Stimulated activated CD4-positive, alpha-beta T cell treated with anti-CD3 and anti-CD28 coated beads, Interleukin-4, amount 100 ng/mL, for 4 hours (primary cell): Measurements from ENCODE around the gene SLC17A6.

ENCODE experiments used
- DNase-seq, 2 experiments: peaks; one replicate each; pipeline ENCODE4 v3.0.0-alpha.2; 2020

Gene SLC17A6

GRCh38 chr11:22337596-22338485 is at the start of gene SLC17A6:
Gene SLC17A6 (plus strand): TSS chr11:22338381. CDS start chr11:22338534, 153 bp downstream.
- no peak for DNase-seq

DNA sequence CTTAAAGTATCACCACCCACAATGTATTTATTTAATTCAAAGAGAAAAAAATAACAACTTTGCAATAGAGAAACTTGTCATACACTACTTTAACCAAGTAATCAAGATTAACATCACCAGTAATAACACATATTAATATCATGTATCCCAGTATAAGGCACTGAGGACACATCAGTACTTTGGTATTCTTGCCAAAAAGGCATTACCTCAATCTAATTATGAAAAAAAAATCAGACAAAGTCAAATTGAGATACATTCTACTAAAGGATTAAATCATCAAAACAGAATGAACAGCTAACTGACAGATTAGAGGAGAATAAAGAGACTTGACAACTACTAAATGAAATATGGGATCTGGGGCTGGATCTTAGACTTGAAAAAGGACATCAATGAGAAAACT is 35.8 kb upstream of the SLC17A6 start:
- no peak for DNase-seq

DNA sequence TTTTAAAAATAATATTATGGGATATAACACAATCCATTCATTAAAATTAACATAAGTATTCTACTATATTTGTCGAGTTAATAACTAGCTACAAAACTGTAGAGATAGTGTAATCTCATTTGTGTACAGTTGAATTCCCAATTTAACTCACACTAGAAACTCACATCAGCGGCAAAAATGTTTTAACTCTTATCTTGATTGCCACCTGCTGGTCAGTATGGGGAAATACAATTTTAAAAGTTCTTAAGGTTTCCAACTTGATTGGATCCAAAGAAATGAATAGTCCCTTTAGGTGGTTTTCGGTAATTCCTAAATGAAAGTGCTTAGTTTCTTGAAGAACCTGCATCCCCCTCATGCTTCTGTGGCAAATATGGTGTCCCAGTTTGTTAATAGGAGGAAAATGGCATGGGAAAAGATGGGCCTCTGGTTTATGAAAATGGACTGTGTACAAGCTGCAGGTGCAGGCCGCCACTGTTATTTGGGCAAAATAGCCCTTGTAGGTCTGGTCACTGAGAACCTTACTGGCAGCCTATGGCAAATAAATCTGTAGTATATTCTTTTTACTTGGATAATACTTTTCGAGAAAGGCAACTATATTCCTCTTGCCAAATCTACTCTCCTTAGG is 33.7 kb upstream of the SLC17A6 start:
- DNase-seq, result no peak

- DNase-seq, result no peak
These were observed 20.5 kb upstream of the SLC17A6 start for GRCh38 chr11:22317656-22318055.

DNA sequence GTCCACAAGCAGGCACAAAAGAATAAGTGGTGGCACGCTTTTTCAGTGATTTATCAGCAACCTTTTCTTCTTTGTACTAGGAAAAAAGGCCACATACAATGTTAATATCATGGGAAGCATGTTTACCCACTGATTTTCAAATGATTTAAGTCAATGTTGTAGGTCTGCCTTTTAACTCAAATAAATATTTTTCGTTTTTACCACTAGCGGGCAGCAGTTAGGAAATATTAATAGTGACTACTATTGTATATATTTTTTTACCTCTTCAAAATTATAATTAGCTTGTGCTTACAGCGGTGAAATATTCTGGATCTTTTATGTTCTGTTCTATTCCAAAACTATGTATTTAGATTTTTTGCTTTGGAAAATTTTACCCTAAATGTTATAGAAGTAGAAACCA is 6.4 kb upstream of the SLC17A6 start:
- DNase-seq, result no peak

DNA sequence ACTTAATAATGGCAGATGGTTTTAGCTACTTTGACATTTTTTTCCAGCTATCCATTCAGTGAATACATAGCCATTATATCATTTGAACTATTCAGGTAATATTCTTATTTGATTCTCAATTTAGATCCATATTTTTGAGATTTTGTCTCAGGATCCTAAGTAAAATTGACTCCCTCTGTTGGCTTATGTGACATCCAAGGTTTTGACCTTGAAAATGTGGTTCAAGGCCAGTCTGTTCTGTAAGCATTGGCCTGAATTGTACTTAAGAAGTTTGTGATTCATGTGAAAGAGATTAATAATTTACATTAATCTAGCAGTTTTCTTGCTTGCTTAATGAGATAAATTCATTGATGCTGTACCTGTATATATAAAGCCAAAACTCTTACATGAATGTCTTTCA is 1.6 kb upstream of the SLC17A6 start:
- no peak for DNase-seq

DNA sequence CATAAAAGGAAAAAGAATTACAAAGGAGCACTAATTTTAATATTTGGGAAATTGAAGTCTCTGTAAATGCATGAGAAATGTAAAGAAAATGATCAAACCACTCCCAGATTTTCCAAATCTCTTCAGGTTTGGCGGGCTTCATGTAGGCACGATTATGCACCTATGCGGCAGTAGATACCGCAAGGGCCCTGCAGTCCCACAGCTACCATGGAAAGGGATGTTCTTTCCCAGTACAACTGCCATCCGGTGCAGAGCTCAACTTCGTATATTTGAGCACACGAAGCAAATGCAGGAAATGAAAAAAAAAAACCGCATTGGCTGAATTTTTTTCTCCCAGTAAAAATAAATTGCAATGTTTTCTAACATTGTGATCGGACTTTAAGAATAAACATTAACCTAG is 1.4 kb downstream of the SLC17A6 start:
- DNase-seq, result no peak

DNA sequence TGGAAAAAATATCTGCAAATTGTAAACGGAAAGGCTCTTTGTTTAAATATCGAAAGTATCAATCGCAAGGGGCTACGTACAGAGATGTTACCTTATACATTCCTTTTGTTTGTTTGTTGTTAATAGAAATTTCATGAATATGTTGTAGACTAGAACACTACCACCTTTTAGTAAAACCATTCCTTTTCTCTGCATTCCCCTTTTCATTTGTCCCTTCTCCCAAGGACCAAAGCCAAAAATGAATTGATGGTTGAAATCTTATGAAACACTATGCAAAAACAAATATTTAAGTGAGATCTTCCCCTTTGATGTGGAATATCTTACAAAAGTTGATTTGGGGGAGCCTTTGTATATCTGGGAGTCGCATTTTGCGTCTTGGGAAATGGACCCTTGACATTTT is 2.1 kb downstream of the SLC17A6 start:
- DNase-seq, result no peak

DNA sequence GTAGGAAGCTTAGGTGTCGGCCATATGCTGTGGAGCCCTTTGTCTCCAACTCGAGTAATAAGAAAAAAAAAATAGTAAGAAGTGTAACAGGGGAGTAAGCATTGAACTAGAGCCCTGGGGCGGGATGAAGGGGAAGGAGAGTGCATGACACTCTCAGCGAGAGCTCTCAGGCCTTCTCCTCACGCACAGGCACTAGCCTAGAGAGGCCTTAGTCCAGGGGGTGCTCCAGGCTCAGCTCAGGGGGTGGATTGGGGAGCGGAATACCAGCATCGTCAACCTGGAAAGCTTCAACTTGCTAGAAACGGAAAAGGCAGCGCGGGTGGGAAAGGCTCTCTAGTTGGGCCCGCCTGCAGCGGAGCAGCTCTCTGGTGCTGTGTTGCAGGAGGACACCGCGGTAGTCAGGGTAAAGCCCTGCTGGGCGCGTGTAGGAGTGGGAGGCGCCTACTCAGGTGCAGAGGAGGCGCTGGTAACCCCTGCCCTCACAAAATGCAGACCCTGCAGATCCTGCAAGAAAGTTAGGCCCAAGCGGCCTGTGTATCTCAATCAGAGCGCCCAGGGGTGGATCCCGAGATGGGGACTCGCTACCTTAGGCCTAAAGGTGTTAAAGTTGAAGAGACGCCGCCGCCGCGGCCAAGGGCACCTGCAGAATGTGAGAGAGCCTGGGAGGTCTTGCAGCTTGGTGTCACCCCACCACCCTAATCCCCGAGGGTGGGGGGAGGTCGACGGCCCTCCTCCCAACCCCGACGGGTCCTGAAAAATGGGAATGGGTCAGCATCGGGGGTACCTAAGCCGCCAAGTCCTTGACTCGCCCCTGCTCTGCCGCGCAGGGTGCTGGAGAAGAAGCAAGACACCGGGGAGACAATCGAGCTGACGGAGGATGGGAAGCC is 2.8 kb downstream of the SLC17A6 start:
- DNase-seq, result no peak

DNA sequence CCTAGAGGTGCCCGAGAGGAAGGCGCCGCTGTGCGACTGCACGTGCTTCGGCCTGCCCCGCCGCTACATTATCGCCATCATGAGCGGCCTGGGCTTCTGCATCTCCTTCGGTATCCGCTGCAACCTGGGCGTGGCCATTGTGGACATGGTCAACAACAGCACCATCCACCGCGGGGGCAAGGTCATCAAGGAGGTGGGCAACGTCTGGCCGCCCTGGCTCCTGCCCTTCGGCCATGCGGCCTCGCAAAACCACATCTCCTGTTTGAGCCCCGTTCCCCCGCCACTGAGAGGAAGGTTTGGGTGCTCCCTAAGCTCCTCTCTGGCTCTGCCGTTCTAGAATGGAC is 3.4 kb downstream of the SLC17A6 start:
- no peak for DNase-seq

- no peak for DNase-seq
These were observed 4.2 kb downstream of the SLC17A6 start for GRCh38 chr11:22342211-22343031.

DNA sequence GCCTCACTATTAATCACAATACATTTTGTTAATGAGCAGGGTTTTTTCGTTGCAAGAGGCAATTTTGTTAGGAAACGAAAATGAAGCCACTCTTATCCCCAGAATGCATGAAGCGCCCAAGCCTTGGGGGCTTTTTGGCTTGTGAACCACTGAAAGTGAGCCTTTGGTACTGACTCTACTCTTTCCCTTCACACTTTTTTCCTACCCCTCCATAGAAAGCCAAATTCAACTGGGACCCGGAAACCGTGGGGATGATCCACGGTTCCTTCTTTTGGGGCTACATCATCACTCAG is 4.8 kb downstream of the SLC17A6 start:
- no peak for DNase-seq

DNA sequence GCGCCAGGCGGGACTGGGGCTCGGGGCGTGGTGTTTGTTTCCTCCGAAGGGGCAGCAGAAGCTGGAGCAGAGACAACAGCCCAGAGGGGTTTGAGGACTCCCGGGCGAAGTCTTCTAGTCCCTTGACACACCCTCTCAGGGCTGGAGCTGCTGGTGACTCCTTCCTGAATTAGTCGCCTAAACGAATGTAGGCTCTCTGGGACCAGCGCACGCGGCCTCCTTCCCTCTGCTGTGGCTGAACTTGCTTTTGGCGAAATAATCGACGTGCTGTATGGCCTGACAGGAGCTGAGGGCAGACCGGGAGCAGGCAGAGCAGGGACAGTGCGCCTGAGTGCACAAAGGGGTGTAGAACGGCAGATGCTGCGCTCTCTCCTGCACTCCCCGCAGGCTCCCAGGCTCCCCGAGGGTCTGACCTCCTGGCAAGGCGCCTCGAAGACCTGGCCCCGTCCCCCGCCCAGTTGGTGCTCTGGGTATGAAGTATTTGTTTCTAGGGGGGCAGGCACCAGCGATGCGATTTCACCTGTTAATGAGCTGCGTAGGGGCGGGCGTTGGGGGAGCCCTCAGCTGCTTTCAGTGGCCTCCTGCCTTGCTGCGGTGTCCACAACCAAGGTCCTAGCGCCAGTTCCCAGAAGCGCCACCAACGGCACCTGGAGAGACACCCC is 5.3 kb downstream of the SLC17A6 start:
- DNase-seq, result no peak

DNA sequence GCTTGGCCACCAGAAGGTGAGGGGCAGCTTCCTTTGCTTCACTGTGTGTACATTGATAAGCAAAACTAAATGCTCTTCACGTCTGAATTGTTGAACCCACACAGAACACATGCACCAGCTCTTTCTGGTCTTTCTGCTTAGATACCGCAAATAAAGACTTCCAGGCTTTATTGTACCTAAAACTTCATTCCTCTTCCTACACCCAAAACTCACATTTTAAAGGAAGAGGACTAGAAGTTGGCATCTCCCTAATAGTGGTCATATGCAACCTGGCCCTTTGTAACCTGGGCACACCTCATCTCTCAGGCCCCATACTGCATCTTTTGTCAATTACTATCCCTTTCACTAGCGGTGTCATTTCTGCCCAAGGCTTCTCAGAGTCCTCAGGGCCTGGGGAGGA is 5.9 kb downstream of the SLC17A6 start:
- DNase-seq, result no peak

DNA sequence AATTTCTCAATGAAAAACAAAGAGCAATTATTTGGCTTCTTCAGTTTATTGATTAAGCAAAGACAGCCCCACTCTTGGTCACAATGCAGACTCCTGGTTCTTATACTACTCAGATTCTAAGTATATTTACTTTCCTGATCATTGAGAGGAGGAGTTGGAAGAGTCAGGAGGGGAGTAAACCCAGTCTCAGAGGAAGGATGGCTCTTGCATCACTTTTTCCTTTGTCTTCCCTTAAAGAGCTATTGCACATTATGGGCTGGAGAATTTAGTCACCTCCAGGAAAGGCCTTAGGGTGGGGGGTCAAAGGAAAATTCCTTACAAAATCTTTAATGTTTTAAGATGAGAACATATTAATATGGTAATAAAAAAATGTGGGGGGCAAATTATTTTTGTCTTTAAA is 8.1 kb downstream of the SLC17A6 start:
- DNase-seq, result no peak

DNA sequence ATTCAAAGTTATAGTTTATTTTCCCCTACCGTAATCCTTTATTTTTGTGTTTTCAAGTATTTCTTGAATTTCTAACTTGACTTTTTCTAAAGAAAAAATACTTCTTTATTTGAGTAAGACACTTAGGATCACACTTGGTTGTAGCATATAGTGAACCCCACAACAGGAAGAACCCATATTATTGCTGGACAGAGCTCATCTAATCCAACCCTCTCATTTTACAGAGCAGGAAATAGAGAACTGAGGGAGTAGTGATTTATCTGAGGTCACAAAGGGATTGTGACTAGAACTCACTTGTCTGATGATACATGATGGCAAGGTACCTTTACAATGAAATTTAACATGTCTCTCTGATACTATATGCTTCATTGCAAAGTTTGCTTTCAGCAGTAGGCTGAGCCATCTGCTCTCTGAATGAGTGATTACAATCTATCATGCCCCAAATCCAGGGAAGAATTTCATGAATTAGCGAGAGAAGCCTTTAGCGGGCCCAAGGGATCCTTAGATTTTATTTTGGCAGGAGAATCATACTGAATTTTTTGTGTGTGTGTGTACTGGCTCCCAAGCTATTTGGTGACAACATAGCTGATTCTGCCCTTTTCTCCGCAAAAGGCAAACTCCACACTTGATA is 9.8 kb downstream of the SLC17A6 start:
- no peak for DNase-seq

GRCh38 chr11:22349491-22349890 is 11.3 kb downstream of the SLC17A6 start:
- DNase-seq, result no peak

GRCh38 chr11:22359295-22359694 is 21.1 kb downstream of the SLC17A6 start:
- no peak for DNase-seq

- no peak for DNase-seq
These were observed 33.0 kb downstream of the SLC17A6 start for GRCh38 chr11:22371160-22371559.

- no peak for DNase-seq
These were observed 48.9 kb downstream of the SLC17A6 start for GRCh38 chr11:22387126-22387525.

DNA sequence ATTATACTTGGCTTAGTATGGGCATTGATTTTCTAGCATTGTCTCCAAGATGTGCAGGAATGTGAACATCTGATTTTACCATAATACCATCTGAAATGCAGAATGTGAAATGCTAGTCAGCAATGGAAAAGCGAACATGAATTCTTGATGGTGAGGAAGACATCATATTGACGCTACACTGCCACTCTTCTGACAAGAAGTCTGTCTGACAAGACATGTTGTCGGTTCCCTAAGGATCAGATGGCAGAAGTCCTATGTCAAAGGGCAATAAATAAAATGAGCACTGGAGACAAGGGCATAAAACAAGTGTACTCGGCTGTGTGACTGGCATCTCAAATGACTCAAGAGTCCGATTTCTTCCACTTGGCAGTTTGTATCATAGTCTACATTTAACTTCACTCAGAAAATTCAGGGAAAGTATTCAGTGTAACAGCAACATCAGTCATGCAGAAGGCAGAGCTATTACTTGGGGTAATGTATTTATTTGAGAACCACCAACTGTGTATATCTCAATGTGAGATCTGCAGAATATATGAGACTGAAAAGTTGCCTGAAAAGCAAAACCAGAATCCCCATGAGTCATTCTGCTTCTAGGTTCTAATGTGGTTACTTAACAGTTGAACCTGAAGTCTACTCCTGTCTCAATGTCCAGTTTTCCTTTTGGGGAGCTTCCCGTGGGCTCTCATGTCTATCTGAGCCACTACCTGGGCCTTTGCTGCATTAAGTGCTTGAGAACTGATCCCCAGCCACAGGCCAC is 51.5 kb downstream of the SLC17A6 start:
- no peak for DNase-seq
